ENCODE data around the gene AK5.

Gene AK5

GRCh38 chr1:77548285-77548684 is 266.5 kb downstream of the AK5 start:
- H3K27ac ChIP-seq (ENCODE audit: low read length), result no peak overlapping the region
- no peak overlapping the region for H3K4me3 ChIP-seq (ENCODE audit: low read length)
- no peaks in the 10 kb centered on the region for H3K9me2 ChIP-seq (replicated peaks; ENCODE audit: insufficient read depth, low read length)
- TF ChIP-seq CTCF (IDR thresholded peaks at IDR 0.05; ENCODE audit: low read length) (no peak), EZH2 (optimal IDR thresholded peaks at IDR 0.05; ENCODE audit: low read depth, low read length) (no peak), EZH2phosphoT487 (IDR thresholded peaks at IDR 0.05; ENCODE audit: low read length) (no peak)
- no peak overlapping the region for H3K9ac ChIP-seq (ENCODE audit: low read length)
- no peaks in the 10 kb centered on the region for H4K20me1 ChIP-seq (ENCODE audit: insufficient read depth, low read length)
- H3K9me3 ChIP-seq (replicated peaks; ENCODE audit: insufficient read depth, low read length), result no peaks in the 10 kb centered on the region
- H3F3A ChIP-seq (ENCODE audit: insufficient read depth, low read length), result no peaks in the 10 kb centered on the region
- H3K27me3 ChIP-seq (replicated peaks; ENCODE audit: insufficient read depth, low read length), result no peaks in the 10 kb centered on the region
- no peaks in the 10 kb centered on the region for H3K79me2 ChIP-seq (ENCODE audit: low read length)
- no peak overlapping the region for H2AFZ ChIP-seq (ENCODE audit: low read length)
- DNase-seq, result no peak
- H3K4me2 ChIP-seq (ENCODE audit: low read depth, low read length), result no peak overlapping the region
- no peaks in the 10 kb centered on the region for H3K4me1 ChIP-seq (ENCODE audit: low read length)
- no peaks in the 10 kb centered on the region for H3K36me3 ChIP-seq (replicated peaks; ENCODE audit: insufficient read depth, low read length)

- H3K79me2 ChIP-seq (ENCODE audit: low read length), result no peaks in the 10 kb centered on the region
- TF ChIP-seq CTCF (IDR thresholded peaks at IDR 0.05; ENCODE audit: low read length) (no peak), EZH2phosphoT487 (IDR thresholded peaks at IDR 0.05; ENCODE audit: low read length) (no peak), EZH2 (optimal IDR thresholded peaks at IDR 0.05; ENCODE audit: low read depth, low read length) (no peak)
- no peak overlapping the region for H2AFZ ChIP-seq (ENCODE audit: low read length)
- no peak overlapping the region for H3K27ac ChIP-seq (ENCODE audit: low read length)
- H3K9me2 ChIP-seq (replicated peaks; ENCODE audit: insufficient read depth, low read length), result no peaks in the 10 kb centered on the region
- no peak overlapping the region for H3K4me2 ChIP-seq (ENCODE audit: low read depth, low read length)
- H3K4me3 ChIP-seq (ENCODE audit: low read length), result no peak overlapping the region
- DNase-seq, result no peak
- H3K36me3 ChIP-seq (replicated peaks; ENCODE audit: insufficient read depth, low read length), result no peaks in the 10 kb centered on the region
- H4K20me1 ChIP-seq (ENCODE audit: insufficient read depth, low read length), result no peaks in the 10 kb centered on the region
- H3K27me3 ChIP-seq (replicated peaks; ENCODE audit: insufficient read depth, low read length), result no peaks in the 10 kb centered on the region
- no peak overlapping the region for H3K9ac ChIP-seq (ENCODE audit: low read length)
- H3K4me1 ChIP-seq (ENCODE audit: low read length), result no peaks in the 10 kb centered on the region
- no peaks in the 10 kb centered on the region for H3F3A ChIP-seq (ENCODE audit: insufficient read depth, low read length)
- H3K9me3 ChIP-seq (replicated peaks; ENCODE audit: insufficient read depth, low read length), result no peaks in the 10 kb centered on the region
Measured at GRCh38 chr1:77550135-77550534, 268.3 kb downstream of the AK5 start.

GRCh38 chr1:77552626-77553025 is 270.8 kb downstream of the AK5 start:
- Histone ChIP-seq H3K79me2 (ENCODE audit: low read length) (no peaks in the 10 kb centered on the region), H3K4me1 (ENCODE audit: low read length) (no peaks in the 10 kb centered on the region), H3K4me2 (ENCODE audit: low read depth, low read length) (no peak overlapping the region), H3K9me2 (replicated peaks; ENCODE audit: insufficient read depth, low read length) (no peaks in the 10 kb centered on the region), H3K9ac (ENCODE audit: low read length) (no peak overlapping the region), H3F3A (ENCODE audit: insufficient read depth, low read length) (no peaks in the 10 kb centered on the region), H2AFZ (ENCODE audit: low read length) (no peak overlapping the region), H3K4me3 (ENCODE audit: low read length) (no peak overlapping the region), H3K27me3 (replicated peaks; ENCODE audit: insufficient read depth, low read length) (no peaks in the 10 kb centered on the region), H3K36me3 (replicated peaks; ENCODE audit: insufficient read depth, low read length) (no peaks in the 10 kb centered on the region), H4K20me1 (ENCODE audit: insufficient read depth, low read length) (no peaks in the 10 kb centered on the region), H3K9me3 (replicated peaks; ENCODE audit: insufficient read depth, low read length) (no peaks in the 10 kb centered on the region), H3K27ac (ENCODE audit: low read length) (no peak overlapping the region)
- no peak for TF ChIP-seq EZH2 (optimal IDR thresholded peaks at IDR 0.05; ENCODE audit: low read depth, low read length)
- no peak for TF ChIP-seq EZH2phosphoT487 (IDR thresholded peaks at IDR 0.05; ENCODE audit: low read length)
- TF ChIP-seq CTCF (IDR thresholded peaks at IDR 0.05; ENCODE audit: low read length), result no peak
- DNase-seq, result no peak

All from MM.1S (cell line).